Measurements from ENCODE around the gene NSL1.
"Not testable (repeated sequence)": the region's sequence is repeated elsewhere in the genome, so short reads cannot be mapped to it uniquely, and the experiment has no call there.

NSL1 gene

DNA sequence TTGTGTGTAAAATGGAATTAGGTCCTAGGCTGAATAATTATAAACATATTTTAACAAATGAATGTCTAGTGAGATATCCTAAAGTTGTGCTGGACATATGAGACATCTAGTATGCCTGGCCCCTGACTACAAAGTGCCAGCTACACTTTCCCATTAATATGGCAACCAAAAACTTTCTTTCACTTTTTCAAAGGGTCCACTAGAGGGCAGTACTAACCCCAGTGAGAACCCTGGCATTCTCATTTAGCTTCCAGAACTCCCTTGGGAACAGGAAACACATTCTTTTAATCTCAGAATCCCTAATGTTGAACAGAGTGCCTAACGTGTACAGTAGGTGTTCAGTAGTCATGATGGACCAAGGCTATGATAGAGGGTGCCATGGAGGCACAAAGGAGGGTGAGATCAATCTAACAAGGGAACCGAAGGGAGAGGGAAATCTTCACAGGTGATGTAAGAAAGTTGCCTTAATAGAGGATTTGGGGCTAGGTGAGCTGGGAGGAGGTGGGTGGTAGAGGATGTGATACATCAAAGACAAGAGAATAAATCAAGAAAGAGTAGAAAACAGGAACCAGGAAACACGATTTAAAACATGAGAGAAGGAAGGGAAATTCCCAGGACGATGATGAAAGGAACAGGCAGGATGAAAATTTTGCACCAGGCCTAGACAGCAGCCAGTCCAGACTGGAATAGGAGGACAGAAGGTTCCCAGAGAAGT, 41.6 kb downstream of the NSL1 start:
- no peak for DNase-seq (ENCODE audit: low read depth)

DNA sequence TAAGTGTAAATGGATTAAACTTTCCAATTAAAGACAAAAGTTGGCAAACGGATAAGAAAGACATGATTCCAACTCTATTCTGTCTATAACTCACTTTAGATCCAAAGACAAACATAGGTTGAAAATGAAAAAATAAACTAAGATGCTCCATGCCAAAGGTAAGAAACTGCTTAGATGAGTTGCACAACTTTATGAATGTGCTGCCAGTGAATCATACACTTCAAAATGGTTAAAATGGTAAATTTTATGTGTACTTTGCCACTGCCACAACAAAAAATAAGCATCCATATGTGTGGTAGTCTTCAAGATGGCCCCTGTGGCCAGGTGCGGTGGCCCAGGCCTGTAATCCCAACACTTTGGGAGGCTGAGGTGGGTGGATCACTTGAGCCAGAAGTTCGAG, 45.0 kb downstream of the NSL1 start:
- no peak for DNase-seq (ENCODE audit: low read depth)

DNA sequence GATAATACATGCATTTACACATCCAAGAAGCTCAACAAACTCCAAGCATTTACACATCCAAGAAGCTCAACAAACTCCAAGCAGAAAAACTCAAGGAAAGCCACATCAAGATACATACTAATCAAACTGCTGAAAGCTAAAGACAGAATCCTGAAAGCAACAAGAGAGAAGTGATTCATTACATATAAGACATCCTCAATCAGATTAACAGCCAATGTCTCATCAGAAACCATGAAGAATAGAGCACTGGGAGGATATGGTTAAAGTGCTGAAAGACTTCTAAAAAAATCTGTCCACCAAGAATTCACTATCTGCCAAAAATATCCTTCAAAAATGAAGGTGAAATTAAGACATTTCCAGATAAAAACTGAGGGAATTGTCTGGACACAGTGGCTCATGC, 46.3 kb downstream of the NSL1 start:
- DNase-seq (ENCODE audit: low read depth) = no peak

DNA sequence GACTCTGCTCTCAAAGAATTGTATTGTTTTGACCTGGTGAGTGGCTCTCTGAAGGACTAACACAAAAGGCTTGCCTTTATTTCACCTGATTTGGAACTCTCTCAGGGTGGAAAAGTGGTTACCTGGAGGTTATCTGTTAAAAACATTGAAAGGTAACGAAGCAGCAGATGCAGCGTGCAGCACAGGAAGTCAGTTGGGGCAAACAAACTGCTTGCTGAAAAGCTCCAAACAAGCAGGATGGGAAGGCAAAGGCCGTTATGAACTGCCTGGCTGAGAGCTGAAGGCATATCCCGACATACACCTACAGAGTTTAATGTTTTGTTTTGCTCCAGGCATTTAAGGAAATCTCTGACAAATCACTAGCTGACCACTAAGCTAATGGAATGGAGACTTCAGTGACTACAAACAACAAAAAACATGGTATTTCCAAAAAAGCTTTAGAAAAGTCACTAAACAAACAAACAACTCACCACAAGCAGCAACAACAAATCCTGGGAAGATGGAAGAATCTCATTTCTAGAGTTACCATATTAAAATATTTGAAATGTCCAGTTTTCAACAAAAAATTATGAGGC, 47.6 kb downstream of the NSL1 start:
- no peak for DNase-seq (ENCODE audit: low read depth)

DNA sequence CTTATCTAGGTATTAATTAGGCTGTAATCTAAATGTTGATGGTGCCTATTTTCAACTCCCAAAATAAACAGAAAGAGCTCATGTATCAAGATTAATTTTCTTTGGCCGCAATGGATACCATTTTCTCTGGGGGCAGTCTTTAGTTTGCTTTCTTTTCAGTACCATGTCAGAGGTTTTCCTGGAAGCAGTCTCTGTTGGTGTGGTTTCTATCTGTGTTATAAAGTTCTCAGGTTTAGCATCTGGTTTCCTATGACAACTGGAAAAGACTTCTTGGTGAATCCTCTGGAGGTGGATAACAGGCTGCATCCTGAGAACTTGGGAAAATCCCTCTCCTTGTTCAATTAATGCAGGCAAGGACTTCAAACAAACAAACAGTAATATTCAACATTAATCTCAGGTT, 53.2 kb downstream of the NSL1 start:
- DNase-seq (ENCODE audit: low read depth) = no peak

DNA sequence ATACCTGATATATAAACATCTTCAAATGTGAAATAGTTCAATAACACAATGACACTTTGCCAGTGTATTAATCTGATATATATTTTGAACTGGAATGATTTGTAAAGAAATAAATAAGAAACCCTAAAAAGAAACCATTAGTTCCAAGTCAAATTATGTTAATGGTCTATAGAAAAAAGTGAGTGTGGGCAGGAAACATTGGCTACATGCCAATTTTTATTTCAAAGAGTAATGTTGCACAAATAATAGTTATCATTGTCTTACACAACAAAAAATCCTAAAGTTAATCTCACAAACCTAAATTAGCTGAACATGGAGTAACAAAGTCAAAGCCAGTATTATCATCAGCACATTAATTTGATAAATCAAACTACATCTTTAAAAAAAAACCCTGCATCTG, 54.0 kb downstream of the NSL1 start:
- no peak for DNase-seq (ENCODE audit: low read depth)

DNA sequence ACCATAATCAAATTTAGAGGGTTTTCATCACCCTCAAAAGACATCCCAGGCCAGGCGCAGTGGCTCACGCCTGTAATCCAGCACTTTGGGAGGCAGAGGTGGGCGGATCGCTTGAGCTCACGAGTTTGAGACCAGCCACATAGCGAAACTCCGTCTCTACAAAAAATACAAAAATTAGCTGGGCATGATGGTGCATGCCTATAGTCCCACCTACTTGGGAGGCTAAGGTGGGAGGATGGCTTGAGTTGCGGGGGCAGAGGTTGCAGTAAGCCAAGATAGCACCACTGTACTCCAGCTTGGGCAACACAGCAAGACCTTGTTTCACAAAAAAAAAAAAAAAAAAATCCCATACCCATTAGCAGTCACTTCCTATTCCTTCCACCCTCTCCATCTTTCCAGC, 58.5 kb downstream of the NSL1 start:
- no peak for DNase-seq (ENCODE audit: low read depth)

DNA sequence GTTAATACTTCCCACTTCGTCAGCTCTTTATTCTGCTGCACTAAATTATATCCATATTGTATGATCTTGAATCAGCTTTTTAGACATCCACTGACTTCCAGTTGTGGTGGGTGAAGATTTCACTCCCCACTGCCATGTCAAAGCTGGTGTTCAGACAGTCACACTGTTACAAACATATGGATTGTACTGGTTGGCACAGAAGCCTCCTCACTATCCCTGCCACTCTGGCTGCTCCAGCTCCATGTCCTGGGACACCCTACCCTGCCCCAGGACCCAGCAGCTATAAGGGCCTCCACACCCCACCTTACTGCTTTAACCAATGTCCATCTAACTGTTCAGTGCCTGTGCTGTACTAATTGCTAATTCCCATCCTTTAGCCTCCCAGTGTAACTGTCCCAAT, 59.9 kb downstream of the NSL1 start:
- no peak for DNase-seq (ENCODE audit: low read depth)

DNA sequence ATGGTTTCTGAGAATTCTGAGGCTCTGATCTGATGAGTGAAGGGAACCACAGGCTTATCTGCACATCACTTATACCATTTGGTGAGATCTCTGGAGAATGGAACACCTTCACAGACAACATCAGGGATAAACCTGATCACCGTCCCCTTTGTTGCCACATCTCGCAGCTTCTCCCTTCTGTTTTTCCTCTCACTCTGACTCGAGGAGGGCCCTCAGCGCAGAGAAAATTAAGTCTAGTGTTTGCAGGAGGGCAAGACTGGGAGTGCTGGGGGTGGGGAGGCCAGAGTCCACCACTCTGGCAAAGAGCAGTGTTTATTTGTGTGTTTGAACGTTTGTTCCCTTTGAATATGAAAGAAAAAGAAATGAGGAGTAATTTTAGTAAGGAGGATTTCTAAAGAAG, 63.0 kb downstream of the NSL1 start:
- no peak for DNase-seq (ENCODE audit: low read depth)

DNA sequence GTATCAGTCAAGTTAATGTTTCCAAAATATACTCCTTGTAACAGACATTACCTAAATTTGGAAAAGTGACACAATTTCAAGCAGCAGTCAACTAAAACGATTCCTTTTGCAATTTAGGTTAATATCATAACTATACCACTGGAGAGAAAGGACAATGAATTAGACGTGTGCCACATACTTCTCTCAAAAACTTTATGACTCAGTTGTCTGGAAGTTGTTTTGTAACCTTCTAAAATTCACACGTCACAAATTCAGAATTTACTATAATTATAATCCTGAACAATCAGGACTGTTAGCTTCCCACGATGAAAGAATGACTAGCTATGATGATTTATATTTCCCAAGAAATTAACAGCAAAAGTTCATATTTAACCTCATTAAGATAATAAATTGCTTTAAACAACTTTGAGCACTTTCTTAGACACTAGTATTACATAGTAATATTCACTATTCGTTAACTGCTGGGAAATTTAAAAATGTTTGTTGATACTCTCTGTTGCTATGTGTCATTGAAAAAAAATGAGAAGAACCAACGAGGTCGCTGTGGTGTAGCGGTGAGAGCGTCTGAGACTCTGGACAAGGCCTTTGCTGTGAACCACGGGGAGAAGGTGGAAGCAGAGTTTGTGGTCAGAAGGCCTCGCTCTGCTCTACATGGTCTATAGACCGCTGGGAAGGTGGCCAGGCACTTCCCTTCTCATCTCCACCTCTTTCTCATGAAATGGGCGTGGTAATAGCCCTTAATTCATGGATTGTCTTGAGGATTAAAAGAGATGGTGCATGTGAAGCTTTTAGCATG, 64.0 kb downstream of the NSL1 start:
- DNase-seq (ENCODE audit: low read depth) = no peak

DNA sequence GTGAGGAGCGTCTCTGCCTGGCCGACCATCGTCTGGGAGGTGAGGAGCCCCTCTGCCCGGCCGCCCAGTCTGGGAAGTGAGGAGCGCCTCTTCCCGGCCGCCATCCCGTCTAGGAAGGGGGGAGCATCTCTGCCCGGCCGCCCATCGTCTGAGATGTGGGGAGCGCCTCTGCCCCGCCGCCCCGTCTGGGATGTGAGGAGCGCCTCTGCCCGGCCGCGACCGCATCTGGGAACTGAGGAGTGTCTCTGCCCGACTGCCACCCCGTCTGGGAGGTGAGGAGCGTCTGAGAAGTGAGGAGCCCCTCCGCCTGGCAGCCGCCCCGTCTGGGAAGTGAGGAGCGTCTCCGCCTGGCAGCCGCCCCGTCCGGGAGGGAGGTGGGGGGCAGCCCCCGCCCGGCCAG, 66.9 kb downstream of the NSL1 start:
- DNase-seq (ENCODE audit: low read depth) = not testable (repeated sequence)

DNA sequence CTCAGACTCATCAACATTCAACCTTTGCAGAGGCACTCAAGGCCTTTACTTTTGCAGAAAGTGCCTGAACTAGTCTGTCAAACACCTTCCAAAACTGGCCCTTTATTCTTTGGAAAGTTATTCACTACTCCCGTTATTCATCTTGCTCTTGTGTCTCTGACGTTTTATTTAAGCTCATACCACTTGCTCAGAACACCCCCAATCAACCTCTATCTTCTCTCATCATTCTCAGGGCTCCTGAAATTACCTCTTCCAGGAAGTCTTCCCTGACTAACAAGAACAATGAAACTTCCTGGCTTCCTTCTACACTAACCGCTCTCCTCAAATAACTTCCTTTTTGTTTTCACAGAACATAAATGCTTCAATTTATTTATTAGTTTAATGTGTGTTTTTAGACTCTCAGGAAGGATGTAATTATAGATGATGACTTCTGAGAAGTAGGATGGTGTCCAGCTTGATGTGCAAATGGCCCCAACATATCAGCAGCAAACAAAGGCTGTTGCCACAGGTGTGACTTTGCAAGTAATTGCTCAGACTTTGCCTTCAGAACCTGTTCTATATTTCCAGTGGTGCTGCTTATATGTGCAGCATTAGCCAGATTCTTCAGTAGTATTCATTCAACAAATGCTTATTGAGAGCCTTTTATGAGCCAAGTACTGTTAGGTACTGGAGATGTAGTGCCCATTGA, 69.2 kb downstream of the NSL1 start:
- DNase-seq (ENCODE audit: low read depth) = no peak

DNA sequence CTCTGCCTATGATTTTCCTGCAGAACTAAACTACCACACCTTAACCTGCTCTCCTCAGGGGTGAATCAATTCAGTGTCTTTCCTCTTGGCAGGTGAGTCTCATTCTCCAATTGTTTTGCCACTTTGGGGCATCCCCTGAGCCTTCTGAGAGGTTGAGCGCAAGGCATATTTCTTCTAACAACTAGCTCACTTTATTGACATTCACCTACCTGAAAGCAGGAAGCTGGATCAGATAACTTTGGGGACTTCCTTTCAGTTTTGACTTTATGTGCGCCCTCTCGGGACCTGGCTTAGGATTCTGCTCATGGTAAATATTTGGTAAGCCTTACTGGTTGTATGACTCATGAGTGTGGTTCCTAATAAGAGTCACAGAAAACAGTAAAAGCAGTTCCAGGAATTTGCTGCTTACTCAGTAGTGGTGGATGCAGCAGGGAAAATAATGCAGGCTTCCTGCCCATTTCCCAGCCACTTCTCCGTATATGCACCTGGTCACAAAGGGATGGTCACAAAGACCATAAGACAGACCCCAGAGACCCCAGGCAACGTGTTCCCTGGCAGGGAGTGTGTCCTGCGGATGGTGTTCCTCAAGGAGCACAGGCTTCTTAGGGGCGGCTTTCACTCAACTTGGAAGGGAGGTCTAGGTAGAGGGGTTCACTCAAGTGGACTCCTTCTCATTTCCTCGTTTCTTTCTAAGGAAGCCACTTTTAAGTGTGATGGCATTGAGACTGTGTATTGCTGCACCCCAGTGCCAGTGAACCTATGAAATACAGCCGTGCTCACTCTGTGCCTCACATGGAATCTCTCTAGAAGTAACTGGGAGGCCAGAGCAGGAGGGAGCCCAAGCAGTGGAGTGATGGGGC, 70.0 kb downstream of the NSL1 start:
- no peak for DNase-seq (ENCODE audit: low read depth)

DNA sequence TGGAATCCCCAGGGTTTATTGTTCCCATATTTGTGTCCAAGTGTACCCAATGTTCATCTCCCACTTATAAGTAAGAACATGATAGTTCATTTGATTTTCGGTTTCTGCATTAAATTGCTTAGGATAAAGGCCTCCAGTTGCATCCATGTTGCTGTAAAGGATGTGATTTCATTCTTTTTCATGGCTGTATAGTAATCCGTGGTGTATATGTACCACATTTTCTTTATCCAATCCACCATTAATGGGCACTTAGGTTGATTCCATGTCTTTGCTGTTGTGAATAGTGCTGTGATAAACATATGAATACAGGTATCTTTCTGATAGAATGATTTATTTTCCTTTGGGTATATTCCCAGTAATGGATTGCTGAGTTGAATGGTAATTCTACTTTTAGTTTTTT, 71.9 kb downstream of the NSL1 start:
- DNase-seq (ENCODE audit: low read depth) = no peak

DNA sequence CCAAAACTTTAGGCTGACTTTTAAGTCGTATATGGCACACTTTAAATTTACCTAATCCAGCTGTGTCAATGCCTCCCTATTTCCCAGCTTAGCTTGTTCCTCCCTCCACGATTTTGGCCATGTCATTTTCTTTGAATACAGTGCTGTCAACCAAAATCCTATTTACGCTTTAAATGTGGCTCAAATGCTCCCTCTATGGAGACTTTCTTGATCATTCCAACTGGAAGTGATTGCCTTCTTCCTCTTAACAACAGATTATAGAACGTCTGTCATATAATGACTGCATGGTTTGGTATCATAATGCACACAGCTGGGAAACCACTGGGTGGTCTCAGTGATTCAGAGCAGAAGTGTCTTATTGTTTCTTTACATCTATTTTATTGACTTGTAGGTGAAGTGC, 73.1 kb downstream of the NSL1 start:
- no peak for DNase-seq (ENCODE audit: low read depth)

DNA sequence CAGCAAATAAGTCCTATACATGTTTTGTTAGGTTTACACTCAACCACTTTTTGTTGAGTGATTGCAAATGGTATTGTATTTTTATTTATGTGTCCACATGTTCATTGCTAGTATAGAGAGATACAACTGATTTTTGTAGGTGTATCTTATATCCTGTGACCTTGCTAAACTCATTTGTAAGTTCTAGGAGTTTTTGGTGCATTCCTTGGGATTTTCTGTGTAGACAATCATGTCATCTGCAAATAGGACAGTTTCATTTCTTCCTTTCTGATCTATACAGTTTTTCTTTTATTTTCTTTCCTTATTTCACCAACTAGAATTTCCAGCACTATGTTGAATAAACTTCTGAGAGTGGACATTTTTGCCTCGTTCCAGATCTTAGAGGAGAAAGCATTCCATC, 75.4 kb downstream of the NSL1 start:
- DNase-seq (ENCODE audit: low read depth) = no peak

DNA sequence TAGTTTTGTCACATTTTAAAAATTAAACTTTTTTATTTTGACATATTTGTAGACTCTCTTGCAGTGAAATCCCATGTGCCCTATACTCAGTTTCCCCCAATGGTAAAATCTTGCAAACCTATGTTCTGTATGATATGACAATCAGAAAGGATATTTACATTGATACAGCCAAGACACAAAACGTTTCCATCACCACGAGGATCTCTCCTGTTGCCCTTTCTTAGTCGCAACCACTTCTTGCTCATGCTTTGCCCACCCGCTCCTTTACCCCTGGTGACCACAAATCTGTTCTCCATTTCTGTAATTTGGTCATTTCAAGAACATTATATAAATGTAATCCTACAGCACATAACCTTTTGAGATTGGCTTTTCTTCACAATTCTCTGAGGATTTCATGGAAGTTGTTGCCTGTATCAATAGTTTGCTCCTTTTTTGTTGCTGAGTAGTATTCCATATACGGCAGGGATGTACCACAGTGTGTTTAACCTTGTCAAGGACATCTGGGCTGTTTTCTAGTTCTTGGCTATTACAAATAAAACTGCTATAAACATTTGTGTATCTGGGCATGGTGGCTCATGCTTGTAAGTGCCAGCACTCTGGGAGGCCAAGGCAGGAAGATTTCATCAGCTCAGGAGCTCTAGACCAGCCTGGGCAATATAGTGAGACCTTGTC, 78.0 kb downstream of the NSL1 start:
- no peak for DNase-seq (ENCODE audit: low read depth)

DNA sequence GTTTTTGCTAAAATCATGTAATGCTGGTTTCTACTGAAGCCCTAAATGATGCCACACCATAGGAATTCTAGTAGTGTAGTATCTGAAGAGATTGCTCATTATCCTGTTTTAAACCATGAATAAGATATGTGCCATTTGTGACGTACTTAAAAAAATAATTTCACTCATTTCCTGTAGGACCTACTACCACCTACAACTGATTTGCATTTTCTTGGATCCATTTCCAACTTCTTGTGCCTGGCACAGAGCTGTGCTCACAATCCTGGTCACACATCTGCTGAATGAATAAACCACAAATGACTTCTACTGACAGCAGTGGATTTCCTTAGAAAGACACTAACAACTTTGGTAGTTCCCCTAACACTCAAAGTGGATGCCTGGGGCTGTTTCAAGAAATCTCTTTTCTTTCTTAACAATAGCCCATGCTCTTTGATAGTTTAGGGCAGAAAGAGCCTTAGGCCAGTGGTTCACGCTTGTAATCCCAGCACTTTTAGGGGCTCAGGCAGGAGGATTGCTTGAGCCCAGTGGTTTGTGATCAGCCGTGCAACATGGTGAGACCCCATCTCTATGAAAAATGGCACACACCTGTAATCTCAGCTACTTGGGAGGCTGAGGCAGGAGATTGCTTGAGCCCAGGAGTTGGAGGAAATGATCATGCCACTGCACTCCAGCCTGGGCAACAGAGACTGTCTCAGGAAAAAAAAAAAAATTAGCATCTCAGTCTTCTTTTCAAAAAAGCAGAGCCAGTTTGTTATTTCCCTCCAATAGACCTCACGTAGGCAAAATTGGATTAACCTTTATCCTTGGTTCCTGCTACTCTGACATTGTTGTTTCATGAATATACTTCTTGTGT, 78.9 kb downstream of the NSL1 start:
- no peak for DNase-seq (ENCODE audit: low read depth)

DNA sequence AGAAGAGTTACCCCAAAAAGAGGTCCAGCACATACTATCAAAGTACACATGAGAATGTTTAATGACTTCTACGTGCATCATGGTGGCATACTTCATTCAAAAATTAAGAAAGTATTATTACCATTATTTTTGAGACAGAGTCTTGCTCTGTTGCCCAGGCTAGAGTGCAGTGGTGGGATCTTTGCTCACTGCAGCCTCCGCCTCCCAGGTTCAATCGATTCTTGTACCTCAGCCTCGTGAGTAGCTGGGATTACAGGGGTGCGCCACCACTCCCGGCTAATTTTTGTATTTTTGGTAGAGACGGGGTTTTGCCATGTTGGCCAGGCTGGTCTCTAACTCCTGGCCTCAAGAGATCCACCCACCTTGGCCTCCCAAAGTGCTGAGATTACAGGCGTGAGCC, 79.6 kb downstream of the NSL1 start:
- DNase-seq (ENCODE audit: low read depth) = not testable (repeated sequence)

DNA sequence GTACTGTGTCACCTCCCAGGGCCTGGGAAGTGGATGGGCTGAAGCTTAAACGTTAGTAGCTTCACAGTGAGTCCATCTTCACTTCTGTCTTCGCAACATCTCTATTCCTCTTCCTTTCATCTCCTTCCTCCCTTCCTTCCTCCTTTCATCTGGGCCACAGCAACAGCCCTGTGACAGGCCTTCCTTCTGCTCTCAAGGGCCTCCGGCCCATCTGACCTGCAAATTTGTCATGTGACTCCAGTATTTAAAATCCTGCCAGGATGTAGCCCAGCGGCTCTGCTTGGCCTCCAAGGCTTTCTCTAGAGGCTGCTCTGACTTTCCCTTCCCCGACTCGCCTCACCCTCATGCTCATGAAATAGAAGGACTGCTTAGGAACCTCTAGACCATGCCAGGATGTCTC, 81.0 kb downstream of the NSL1 start:
- DNase-seq (ENCODE audit: low read depth) = no peak
